GM12892 (cell line): ENCODE measurements around the gene ACTN1.

ENCODE experiments used
- POLR2A ChIP-seq: IDR thresholded peaks from 2 replicates; pipeline ENCODE4 v1.6.1; 2011; ENCODE audit warnings: low read depth, low read length, control low read depth
- POLR2AphosphoS5 ChIP-seq: IDR thresholded peaks from 2 replicates; pipeline ENCODE4 v1.6.1; 2011; ENCODE audit warnings: low read depth, low read length, control low read depth

DNA sequence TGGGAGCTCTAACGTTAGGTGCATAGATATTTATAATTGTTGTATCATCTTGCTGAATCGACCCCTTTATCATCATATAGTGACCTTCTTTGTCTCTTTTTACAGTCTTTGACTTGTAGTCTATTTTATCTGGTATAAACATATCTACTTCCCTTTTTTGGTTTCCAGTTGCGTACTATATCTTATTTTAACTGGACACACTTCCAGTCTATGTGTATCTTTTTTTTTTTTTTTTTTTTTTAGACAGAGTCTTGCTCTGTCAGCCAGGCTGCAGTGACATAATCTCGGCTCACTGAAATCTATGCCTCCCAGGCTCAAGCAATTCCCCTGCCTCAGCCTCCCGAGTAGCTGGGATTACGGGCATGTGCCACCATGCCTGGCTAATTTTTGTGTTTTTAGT is 144.3 kb downstream of the ACTN1 start:
- no peak for TF ChIP-seq POLR2AphosphoS5
- TF ChIP-seq POLR2A, result no peak
